Measurements from ENCODE around the gene GTF2IRD2. TPM values are rescaled to one million over a fixed set of nuclear protein-coding genes. Genes with fewer than 3 reads are reported as not detected.
"Not testable (repeated sequence)": the region's sequence is repeated elsewhere in the genome, so short reads cannot be mapped to it uniquely, and the experiment has no call there.

The GTF2IRD2 gene
- total and polyA plus RNA-seq, 2 donors (not counting 1 experiment from before 2014, with no cell fraction given), result 23.2 to 57.4 TPM

- H3K9me3 ChIP-seq (ENCODE audit: control extremely low read depth in 1 of 3, control insufficient read depth in 2 of 3, insufficient read depth in 1 of 3, low read length in 2 of 3); H3K36me3 ChIP-seq (replicated peaks in 1 of 2; ENCODE audit: control extremely low read depth in 1 of 2, control insufficient read depth in 1 of 2, extremely low read depth in 1 of 2, insufficient read depth in 2 of 2, low read length in 1 of 2); H3K27ac ChIP-seq (ENCODE audit: low read length in 2 of 2); H3K4me2 ChIP-seq (replicated peaks; ENCODE audit: low read depth, low read length, poor library complexity, severe bottlenecking); H3K9me3 Mint-ChIP-seq (ENCODE audit: insufficient read depth); H3K9ac ChIP-seq (ENCODE audit: low read length); H3K27ac Mint-ChIP-seq; ATAC-seq (ENCODE audit: low read depth); H3K4me3 Mint-ChIP-seq; DNase-seq; H3K4me3 ChIP-seq (ENCODE audit: control extremely low read depth in 1 of 5, extremely low read depth in 1 of 5, insufficient read depth in 1 of 5, low read depth in 2 of 5, low read length in 4 of 5); POLR2A ChIA-PET; H3K27me3 Mint-ChIP-seq; H3K79me2 ChIP-seq (ENCODE audit: control insufficient read depth, insufficient read depth, low read length); H3K4me1 ChIP-seq (ENCODE audit: control insufficient read depth in 2 of 2, insufficient read depth in 2 of 2, low read length in 2 of 2); H2AFZ ChIP-seq (ENCODE audit: insufficient read depth, low read depth, low read length, poor library complexity, severe bottlenecking); H4K20me1 ChIP-seq (ENCODE audit: control insufficient read depth, insufficient read depth, low read length, poor library complexity, severe bottlenecking); H3K27me3 ChIP-seq (replicated peaks in 1 of 4; ENCODE audit: control extremely low read depth in 1 of 4, control insufficient read depth in 3 of 4, insufficient read depth in 4 of 4, low read length in 3 of 4); CTCF ChIA-PET; H3K4me1 Mint-ChIP-seq; intact Hi-C loops (cut with micrococcal nuclease): not testable (repeated sequence)
- WGBS (ENCODE audit: insufficient coverage), result no CpG with 5 or more reads among the region's 7 CpGs
Observed at GRCh38 chr7:74758268-74758667, 93.1 kb downstream of the GTF2IRD2 start.

GRCh38 chr7:74756673-74757072 is 94.7 kb downstream of the GTF2IRD2 start:
- H3K9me3 ChIP-seq (ENCODE audit: control extremely low read depth in 1 of 3, control insufficient read depth in 2 of 3, insufficient read depth in 1 of 3, low read length in 2 of 3); H3K9me3 Mint-ChIP-seq (ENCODE audit: insufficient read depth); H3K4me1 ChIP-seq (ENCODE audit: control insufficient read depth in 2 of 2, insufficient read depth in 2 of 2, low read length in 2 of 2); H3K27ac ChIP-seq (ENCODE audit: low read length in 2 of 2); H3K79me2 ChIP-seq (ENCODE audit: control insufficient read depth, insufficient read depth, low read length); intact Hi-C loops (cut with micrococcal nuclease); H3K27ac Mint-ChIP-seq; DNase-seq; H3K27me3 Mint-ChIP-seq; H3K4me1 Mint-ChIP-seq; H2AFZ ChIP-seq (ENCODE audit: insufficient read depth, low read depth, low read length, poor library complexity, severe bottlenecking); ATAC-seq (ENCODE audit: low read depth); H4K20me1 ChIP-seq (ENCODE audit: control insufficient read depth, insufficient read depth, low read length, poor library complexity, severe bottlenecking); H3K36me3 ChIP-seq (replicated peaks in 1 of 2; ENCODE audit: control extremely low read depth in 1 of 2, control insufficient read depth in 1 of 2, extremely low read depth in 1 of 2, insufficient read depth in 2 of 2, low read length in 1 of 2); CTCF ChIA-PET; H3K4me3 Mint-ChIP-seq; H3K4me2 ChIP-seq (replicated peaks; ENCODE audit: low read depth, low read length, poor library complexity, severe bottlenecking); H3K9ac ChIP-seq (ENCODE audit: low read length); H3K4me3 ChIP-seq (ENCODE audit: control extremely low read depth in 1 of 5, extremely low read depth in 1 of 5, insufficient read depth in 1 of 5, low read depth in 2 of 5, low read length in 4 of 5); H3K27me3 ChIP-seq (replicated peaks in 1 of 4; ENCODE audit: control extremely low read depth in 1 of 4, control insufficient read depth in 3 of 4, insufficient read depth in 4 of 4, low read length in 3 of 4); POLR2A ChIA-PET: not testable (repeated sequence)
- WGBS (ENCODE audit: insufficient coverage), result no CpG with 5 or more reads among the region's 5 CpGs

DNA sequence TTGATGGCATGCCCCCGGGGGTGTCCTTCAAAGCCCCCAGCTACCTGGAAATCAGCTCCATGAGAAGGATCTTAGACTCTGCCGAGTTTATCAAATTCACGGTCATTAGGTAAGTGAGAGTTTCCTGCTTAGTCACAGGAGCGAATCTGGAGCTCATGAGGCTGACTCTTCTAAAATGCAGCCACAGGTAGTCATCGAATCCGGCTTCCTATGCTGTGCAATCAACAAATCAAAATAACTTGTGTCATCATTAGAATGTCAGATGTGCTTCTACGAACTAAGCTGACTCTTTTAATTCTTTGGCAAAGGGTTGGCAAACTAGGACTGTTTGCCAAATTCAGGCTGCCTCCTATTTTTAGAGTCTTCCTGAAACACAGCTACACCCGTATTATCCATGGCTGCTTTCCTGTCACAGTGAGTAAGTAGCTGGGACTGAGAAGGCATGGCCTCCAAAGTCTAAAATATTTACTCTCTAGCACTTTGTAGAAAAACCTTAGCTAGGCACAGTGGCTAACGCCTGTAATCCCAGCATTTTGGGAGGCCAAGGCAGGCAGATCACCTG is 97.4 kb downstream of the GTF2IRD2 start:
- ATAC-seq (ENCODE audit: low read depth); H3K9me3 ChIP-seq (ENCODE audit: control extremely low read depth in 1 of 3, control insufficient read depth in 2 of 3, insufficient read depth in 1 of 3, low read length in 2 of 3); CTCF ChIA-PET: not testable (repeated sequence)

More for the DNA sequence above, 97.4 kb downstream of the GTF2IRD2 start:
- H3K4me3 ChIP-seq (ENCODE audit: control extremely low read depth in 1 of 5, extremely low read depth in 1 of 5, insufficient read depth in 1 of 5, low read depth in 2 of 5, low read length in 4 of 5); H3K27me3 Mint-ChIP-seq; DNase-seq; H3K4me1 ChIP-seq (ENCODE audit: control insufficient read depth in 2 of 2, insufficient read depth in 2 of 2, low read length in 2 of 2); H3K27ac Mint-ChIP-seq; H3K27me3 ChIP-seq (replicated peaks in 1 of 4; ENCODE audit: control extremely low read depth in 1 of 4, control insufficient read depth in 3 of 4, insufficient read depth in 4 of 4, low read length in 3 of 4); H3K4me3 Mint-ChIP-seq; H2AFZ ChIP-seq (ENCODE audit: insufficient read depth, low read depth, low read length, poor library complexity, severe bottlenecking); H3K36me3 ChIP-seq (replicated peaks in 1 of 2; ENCODE audit: control extremely low read depth in 1 of 2, control insufficient read depth in 1 of 2, extremely low read depth in 1 of 2, insufficient read depth in 2 of 2, low read length in 1 of 2); H3K4me1 Mint-ChIP-seq; H3K9ac ChIP-seq (ENCODE audit: low read length); H3K27ac ChIP-seq (ENCODE audit: low read length in 2 of 2); H4K20me1 ChIP-seq (ENCODE audit: control insufficient read depth, insufficient read depth, low read length, poor library complexity, severe bottlenecking); H3K9me3 Mint-ChIP-seq (ENCODE audit: insufficient read depth); H3K4me2 ChIP-seq (replicated peaks; ENCODE audit: low read depth, low read length, poor library complexity, severe bottlenecking); intact Hi-C loops (cut with micrococcal nuclease); POLR2A ChIA-PET; H3K79me2 ChIP-seq (ENCODE audit: control insufficient read depth, insufficient read depth, low read length): not testable (repeated sequence)
- no CpG with 5 or more reads among the region's 9 CpGs for WGBS (ENCODE audit: insufficient coverage)

Small RNA genes lying within 50 kb of the gene (small RNA-seq; reads per million reads assigned to genes)
- gene RF00019 (ENCODE audit: insufficient read length, low read depth, low replicate concordance), result not detected

Other genes with a start within 250 kb of the GTF2IRD2 start
- 271 and 272 TPM in 2 replicates for gene GTF2I, start 193.9 kb downstream of the GTF2IRD2 start, total RNA-seq
- 140 and 187 TPM in 2 replicates for gene GTF2I, start 193.9 kb downstream of the GTF2IRD2 start, polyA plus RNA-seq
- gene NCF1, start 77.6 kb downstream of the GTF2IRD2 start, total RNA-seq, result 183 and 189 TPM in 2 replicates
- gene NCF1, start 77.6 kb downstream of the GTF2IRD2 start, polyA plus RNA-seq, result 643 and 725 TPM in 2 replicates
- 4.9 and 5.1 TPM in 2 replicates for gene CASTOR2, start 113.1 kb upstream of the GTF2IRD2 start, total RNA-seq
- gene CASTOR2, start 113.1 kb upstream of the GTF2IRD2 start, polyA plus RNA-seq, result 0.81 and 1.8 TPM in 2 replicates
- gene RCC1L, start 222.2 kb upstream of the GTF2IRD2 start, total RNA-seq, result 39.8 and 41.7 TPM in 2 replicates
- gene RCC1L, start 222.2 kb upstream of the GTF2IRD2 start, polyA plus RNA-seq, result 16.3 and 16.8 TPM in 2 replicates
- gene GTF2IRD2B, start 241.0 kb upstream of the GTF2IRD2 start, total RNA-seq, result 117 and 120 TPM in 2 replicates
- gene GTF2IRD2B, start 241.0 kb upstream of the GTF2IRD2 start, polyA plus RNA-seq, result 46.2 and 61.4 TPM in 2 replicates

Data from B cell (primary cell).